ENCODE results near the gene TMX2.

Gene TMX2

GRCh38 chr11:57786436-57786835 lies 74.0 kb downstream of the TMX2 start:
- DNase-seq: no peak
- in situ Hi-C loops (cut with HindIII; ENCODE audit: low pct_ligation_motif_present, low pct_unique_long_range_greater_than_20kb, low sequenced_read_pairs): no loop called here

- in situ Hi-C loops (cut with HindIII; ENCODE audit: low pct_ligation_motif_present, low pct_unique_long_range_greater_than_20kb, low sequenced_read_pairs): no loop called here
- DNase-seq: no peak
Measured at GRCh38 chr11:57787006-57787604, 74.7 kb downstream of the TMX2 start.

- in situ Hi-C loops (cut with HindIII; ENCODE audit: low pct_ligation_motif_present, low pct_unique_long_range_greater_than_20kb, low sequenced_read_pairs): no loop called here
- no peak for DNase-seq
Measured at GRCh38 chr11:57787920-57788702, 75.7 kb downstream of the TMX2 start.

- in situ Hi-C loops (cut with HindIII; ENCODE audit: low pct_ligation_motif_present, low pct_unique_long_range_greater_than_20kb, low sequenced_read_pairs): no loop called here
- no peak for DNase-seq
Measured at GRCh38 chr11:57788703-57789088, 76.3 kb downstream of the TMX2 start.
